AG09319 (cell line): Measurements from ENCODE around the gene HGF.

Experiments
- DNase-seq: peaks from one replicate; pipeline ENCODE4 v3.0.0-alpha.2; 2010; ENCODE audit warnings: low read depth; ENCODE audit errors: extremely low read depth
- TF ChIP-seq, protein P1 (sequence below): IDR thresholded peaks from 2 replicates; pipeline ENCODE4 v1.5.1; 2011; ENCODE audit warnings: low read depth, mild to moderate bottlenecking, inconsistent platforms, low read length, moderate library complexity

Gene HGF

DNA sequence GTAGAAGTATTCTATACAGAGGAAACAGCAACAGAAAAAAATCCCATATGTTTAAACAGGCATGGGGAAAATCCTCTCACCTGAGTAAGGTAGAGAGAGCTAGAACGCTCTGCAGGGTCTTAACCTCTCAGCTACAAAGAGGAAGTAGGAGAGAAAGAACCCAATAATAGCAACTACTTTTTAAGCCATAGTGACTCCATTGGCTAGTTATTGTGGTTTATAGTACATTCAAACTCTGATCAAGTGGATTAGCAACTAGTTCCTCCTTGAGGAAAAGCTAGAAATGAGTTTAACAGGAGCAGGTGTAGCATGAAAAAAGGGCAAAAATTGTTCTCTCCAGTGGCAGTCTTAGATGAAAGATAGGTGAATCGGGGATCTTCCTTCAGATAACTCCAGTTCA is 89.7 kb downstream of the HGF start:
- no peak for DNase-seq
- TF ChIP-seq, protein P1, sequence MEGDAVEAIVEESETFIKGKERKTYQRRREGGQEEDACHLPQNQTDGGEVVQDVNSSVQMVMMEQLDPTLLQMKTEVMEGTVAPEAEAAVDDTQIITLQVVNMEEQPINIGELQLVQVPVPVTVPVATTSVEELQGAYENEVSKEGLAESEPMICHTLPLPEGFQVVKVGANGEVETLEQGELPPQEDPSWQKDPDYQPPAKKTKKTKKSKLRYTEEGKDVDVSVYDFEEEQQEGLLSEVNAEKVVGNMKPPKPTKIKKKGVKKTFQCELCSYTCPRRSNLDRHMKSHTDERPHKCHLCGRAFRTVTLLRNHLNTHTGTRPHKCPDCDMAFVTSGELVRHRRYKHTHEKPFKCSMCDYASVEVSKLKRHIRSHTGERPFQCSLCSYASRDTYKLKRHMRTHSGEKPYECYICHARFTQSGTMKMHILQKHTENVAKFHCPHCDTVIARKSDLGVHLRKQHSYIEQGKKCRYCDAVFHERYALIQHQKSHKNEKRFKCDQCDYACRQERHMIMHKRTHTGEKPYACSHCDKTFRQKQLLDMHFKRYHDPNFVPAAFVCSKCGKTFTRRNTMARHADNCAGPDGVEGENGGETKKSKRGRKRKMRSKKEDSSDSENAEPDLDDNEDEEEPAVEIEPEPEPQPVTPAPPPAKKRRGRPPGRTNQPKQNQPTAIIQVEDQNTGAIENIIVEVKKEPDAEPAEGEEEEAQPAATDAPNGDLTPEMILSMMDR, result no peak

DNA sequence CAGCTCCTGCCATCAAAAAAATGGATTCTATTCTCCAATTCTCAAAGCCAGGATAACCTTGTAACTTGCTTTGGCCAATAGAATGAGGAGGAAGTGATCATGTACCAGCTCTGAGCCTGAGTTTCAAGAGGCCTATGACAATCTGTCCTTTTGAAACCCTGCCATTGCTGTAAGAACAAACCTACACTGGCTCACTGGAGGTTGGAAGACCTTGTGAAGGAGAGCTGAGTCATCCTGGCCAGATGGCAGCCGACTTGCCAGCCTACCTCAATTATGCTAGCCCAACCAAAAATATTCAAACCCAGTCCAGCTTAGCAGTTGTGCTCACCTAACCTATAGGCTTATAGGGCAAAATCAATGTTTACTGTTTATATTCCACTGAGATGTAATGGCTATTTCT is 93.0 kb downstream of the HGF start:
- DNase-seq, result no peak
- TF ChIP-seq, protein P1, result no peak

DNA sequence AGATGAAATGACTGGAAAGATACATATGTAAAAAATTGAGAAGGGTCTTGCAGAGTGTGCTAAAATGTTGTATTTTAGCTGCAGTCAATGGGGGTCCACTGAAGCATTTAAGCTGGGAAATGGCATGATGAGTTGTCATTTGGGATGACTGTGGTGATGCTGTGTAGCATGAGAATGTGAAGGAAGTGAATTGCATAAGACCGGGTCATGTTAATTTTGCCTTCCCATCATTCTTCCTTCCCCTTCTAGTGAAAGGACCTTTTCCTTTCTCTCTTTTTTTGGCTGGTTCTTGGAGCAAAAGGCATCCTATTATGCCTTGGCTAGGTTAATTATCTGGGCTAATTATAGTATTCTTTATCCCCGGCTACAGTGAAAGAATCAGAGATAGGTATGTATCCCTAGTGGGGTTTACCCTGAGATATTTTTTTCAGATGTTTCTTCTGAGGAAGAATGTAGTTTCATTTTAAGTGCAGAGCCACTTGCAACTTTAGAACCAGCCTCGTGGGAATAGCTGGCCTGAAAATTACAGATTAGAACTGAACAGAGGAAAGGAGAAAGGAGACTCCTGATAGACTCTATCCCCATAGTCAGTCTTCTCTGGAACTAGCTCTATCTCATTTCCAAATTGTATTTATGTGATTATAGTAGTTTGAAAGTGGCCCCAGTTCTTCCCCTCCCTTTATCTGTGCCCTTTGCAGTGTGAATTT is 93.6 kb downstream of the HGF start:
- no peak for DNase-seq
- TF ChIP-seq, protein P1, result no peak

DNA sequence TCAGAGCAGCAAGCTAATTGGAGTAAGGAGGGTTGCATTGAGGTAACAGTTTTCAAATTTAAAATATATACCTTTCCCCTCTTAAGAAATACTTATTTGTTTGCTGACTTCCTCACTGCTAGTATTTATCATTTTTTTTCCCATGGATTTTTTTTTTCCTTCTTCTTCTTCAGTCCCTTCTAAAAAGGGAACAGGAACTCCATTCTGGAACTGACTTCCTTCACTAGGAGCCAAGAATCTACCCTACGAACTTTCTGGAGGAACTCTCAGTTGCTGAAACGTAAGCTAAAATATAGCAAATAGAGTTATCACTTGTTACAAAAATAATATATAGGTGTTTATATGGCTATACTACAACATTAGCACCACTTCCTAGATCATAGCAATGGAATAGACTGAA is 95.4 kb downstream of the HGF start:
- no peak for DNase-seq
- TF ChIP-seq, protein P1, result no peak

DNA sequence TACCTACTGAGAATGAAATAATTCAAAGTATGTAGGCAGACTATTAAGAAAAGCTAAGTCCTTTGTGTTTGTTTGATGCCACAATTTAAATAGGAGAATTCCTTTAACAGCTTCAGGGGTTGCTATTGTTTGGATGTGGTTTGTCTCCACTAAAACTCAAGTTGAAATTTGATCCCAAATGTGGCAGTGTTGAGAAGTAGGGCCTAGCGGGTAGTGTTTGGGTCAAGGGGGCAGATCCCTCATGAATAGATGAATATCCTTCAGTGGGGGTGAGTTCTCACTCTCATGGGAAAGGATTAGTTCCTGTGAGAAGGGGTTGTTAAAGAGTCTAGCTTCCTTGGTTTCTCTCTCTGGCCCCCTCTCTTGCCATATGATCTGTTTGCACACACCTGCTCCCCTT is 97.0 kb downstream of the HGF start:
- TF ChIP-seq, protein P1, result no peak
- no peak for DNase-seq

DNA sequence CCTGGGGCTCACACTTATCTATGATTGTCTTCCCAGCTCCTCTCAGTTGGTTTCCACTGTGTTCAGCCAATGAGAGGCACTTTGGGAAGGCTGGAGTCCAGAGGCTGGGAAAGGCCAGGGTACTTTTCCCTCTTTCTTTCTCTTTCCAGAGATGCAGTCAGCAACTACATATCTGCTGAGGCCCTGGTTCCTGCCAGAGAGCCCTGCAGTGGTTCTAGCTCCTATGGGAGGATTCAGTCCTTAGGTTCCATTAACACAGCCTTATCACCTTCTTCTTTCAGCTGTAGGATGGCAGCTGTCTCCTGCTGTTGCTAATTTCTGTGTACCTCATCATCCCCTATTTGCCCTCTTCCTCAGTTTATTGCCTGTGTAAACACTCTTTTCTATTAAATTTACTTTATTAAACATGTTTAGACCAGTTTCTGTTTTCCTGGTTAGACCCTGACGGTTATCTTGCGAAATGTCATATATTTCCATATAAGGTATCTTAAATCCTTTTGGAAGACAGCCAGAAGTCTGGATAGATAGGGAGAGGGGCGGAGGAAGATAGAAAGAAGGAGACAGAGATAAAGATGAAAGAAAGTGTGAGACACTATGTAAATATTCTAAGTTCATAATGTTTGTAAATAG is 100.3 kb downstream of the HGF start:
- DNase-seq, result no peak

DNA sequence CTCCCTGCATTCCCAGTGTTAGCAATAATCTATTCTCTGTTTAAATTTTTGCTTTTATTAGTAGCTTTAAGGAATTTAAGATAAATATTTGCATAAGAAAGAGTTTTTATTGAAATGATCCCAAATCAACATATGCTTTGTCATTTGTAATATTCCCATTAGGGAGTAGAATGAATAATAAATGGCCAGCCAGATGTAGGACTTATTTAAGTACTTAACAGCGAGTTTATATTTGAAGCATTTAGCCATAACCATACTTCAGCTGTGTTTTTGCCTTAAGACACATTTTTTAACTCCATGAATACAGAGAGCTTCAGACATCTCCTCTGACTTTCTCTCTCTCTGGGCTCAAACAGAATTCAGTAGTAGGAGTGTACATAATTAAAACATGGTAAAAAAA is 103.6 kb downstream of the HGF start:
- TF ChIP-seq, protein P1, result no peak
- no peak for DNase-seq

More for the DNA sequence above, 100.3 kb downstream of the HGF start:
- TF ChIP-seq, protein P1, result no peak
